Parathyroid adenoma (tissue), 2 donors: ENCODE results near the gene AP1S3.

ENCODE experiments used
- H2AFZ ChIP-seq: fragments of 300-600 bp; sonication (generic); one replicate; pipeline ENCODE4 v1.7.0; 2017; ENCODE audit warnings: antibody characterized with exemption, mild to moderate bottlenecking
- H3K27ac ChIP-seq: fragments of 300-600 bp; sonication (generic); one replicate; pipeline ENCODE4 v1.7.0; 2017
- H3K27me3 ChIP-seq: fragments of 300-600 bp; sonication (generic); one replicate; pipeline ENCODE4 v1.7.0; 2017; ENCODE audit warnings: low read length; ENCODE audit not compliant: control insufficient read depth, insufficient read depth
- H3K36me3 ChIP-seq: fragments of 300-600 bp; sonication (generic); one replicate; pipeline ENCODE4 v1.7.0; 2017; ENCODE audit warnings: low read length; ENCODE audit not compliant: control insufficient read depth, insufficient read depth
- H3K4me1 ChIP-seq: fragments of 300-600 bp; sonication (generic); one replicate; pipeline ENCODE4 v1.7.0; 2017; ENCODE audit warnings: control low read depth
- H3K4me2 ChIP-seq: fragments of 300-600 bp; sonication (generic); one replicate; pipeline ENCODE4 v1.7.0; 2017; ENCODE audit warnings: low read length
- H3K4me3 ChIP-seq: fragments of 300-600 bp; sonication (generic); one replicate; pipeline ENCODE4 v1.7.0; 2017; ENCODE audit warnings: low read depth, low read length
- H3K79me2 ChIP-seq: fragments of 300-600 bp; sonication (generic); one replicate; pipeline ENCODE4 v1.7.0; 2017; ENCODE audit warnings: control low read depth
- H3K9ac ChIP-seq: fragments of 300-600 bp; sonication (generic); one replicate; pipeline ENCODE4 v1.7.0; 2017; ENCODE audit warnings: mild to moderate bottlenecking
- H3K9me3 ChIP-seq: fragments of 300-600 bp; sonication (generic); one replicate; pipeline ENCODE4 v1.7.0; 2017; ENCODE audit warnings: low read length; ENCODE audit not compliant: control insufficient read depth
- TF ChIP-seq, protein P1 (sequence below): fragments of 300-600 bp; sonication (generic); IDR thresholded peaks from one replicate; pipeline ENCODE4 v1.7.0; 2017; ENCODE audit warnings: antibody characterized with exemption, mild to moderate bottlenecking
- donor health status: primary hyperparathyroidism.

The AP1S3 gene

DNA sequence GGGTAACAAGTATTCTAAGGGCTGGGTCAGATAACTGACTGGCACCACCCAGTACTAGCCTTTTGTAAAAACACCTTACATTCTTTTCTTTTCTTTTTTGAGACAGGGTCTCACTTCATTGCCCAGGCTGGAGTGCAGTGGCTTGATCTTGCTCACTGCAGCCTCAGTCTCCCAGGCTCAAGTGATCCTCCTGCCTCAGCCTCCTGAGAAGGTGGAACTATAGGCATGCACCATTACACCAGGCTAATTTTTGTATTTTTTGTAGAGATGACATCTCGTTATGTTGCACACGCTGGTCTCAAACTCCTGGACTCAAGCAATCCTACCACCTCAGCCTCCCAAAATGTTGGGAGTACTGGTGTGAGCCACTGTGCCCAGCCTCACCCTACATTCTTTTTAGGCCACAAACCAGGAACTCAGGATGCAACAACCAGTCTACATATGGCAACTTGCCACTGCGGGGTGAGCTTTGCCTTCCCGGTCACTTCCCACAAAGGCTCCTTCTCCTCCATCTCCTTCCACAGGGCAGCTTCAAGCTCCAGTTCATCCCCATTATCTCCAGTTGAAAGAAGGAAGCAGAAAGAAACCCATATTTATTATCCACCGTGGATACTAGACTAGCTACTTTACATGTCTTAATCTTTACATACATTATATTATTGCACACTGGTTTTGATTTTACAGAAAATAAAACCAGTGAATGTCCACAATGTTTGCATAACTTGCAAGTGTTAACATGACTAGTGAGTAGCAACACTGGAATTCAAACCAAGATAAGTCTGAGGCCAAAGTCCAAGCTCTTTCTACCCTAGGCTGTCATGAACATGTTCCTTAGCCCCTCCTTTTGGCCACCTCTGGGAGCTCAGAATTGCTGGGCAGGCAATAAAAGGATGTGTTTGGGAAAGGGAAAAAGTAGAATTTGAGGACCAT lies 23.7 kb upstream of the AP1S3 start:
- Histone ChIP-seq H3K9me3 (no peaks in the 10 kb centered on the region), H3K27me3 (no peaks in the 10 kb centered on the region), H3K79me2 (no peaks in the 10 kb centered on the region), H3K4me1 (no peaks in the 10 kb centered on the region), H3K36me3 (no peaks in the 10 kb centered on the region), H3K4me3 (no peak overlapping the region), H3K4me2 (no peak overlapping the region), H3K9ac (no peak overlapping the region), H3K27ac (no peak overlapping the region), H2AFZ (no peak overlapping the region)
- TF ChIP-seq, protein P1, sequence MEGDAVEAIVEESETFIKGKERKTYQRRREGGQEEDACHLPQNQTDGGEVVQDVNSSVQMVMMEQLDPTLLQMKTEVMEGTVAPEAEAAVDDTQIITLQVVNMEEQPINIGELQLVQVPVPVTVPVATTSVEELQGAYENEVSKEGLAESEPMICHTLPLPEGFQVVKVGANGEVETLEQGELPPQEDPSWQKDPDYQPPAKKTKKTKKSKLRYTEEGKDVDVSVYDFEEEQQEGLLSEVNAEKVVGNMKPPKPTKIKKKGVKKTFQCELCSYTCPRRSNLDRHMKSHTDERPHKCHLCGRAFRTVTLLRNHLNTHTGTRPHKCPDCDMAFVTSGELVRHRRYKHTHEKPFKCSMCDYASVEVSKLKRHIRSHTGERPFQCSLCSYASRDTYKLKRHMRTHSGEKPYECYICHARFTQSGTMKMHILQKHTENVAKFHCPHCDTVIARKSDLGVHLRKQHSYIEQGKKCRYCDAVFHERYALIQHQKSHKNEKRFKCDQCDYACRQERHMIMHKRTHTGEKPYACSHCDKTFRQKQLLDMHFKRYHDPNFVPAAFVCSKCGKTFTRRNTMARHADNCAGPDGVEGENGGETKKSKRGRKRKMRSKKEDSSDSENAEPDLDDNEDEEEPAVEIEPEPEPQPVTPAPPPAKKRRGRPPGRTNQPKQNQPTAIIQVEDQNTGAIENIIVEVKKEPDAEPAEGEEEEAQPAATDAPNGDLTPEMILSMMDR, result no peak

DNA sequence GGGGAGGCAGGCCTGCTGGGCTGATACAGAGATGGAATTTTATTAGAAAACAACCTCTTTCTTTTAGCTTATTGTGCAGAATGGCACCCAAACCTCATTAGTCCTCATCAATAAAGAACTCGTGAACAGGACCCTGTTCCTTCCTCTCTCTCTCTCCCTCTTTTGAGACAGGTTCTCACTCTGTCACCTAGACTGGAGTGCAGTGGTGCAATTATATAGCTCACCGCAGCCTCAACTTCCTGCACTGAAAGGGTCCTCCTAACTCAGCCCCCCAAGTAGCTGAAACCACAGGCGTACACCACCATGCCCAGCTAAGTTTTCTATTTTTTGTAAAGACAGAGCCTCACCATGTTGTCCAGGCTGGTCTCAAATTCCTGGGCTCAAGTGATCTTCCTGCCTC lies 21.7 kb upstream of the AP1S3 start:
- H3K27ac ChIP-seq, result no peak overlapping the region
- H3K36me3 ChIP-seq, result no peaks in the 10 kb centered on the region
- no peaks in the 10 kb centered on the region for H3K4me1 ChIP-seq
- no peaks in the 10 kb centered on the region for H3K79me2 ChIP-seq
- TF ChIP-seq, protein P1, result no peak
- no peaks in the 10 kb centered on the region for H3K9me3 ChIP-seq
- no peak overlapping the region for H2AFZ ChIP-seq
- H3K4me2 ChIP-seq, result no peak overlapping the region
- H3K9ac ChIP-seq, result no peak overlapping the region
- H3K4me3 ChIP-seq, result no peak overlapping the region
- no peaks in the 10 kb centered on the region for H3K27me3 ChIP-seq

- Histone ChIP-seq H3K9me3 (no peaks in the 10 kb centered on the region), H2AFZ (no peak overlapping the region), H3K27ac (no peak overlapping the region), H3K79me2 (no peaks in the 10 kb centered on the region), H3K27me3 (no peaks in the 10 kb centered on the region), H3K36me3 (no peaks in the 10 kb centered on the region), H3K9ac (no peak overlapping the region), H3K4me2 (no peak overlapping the region), H3K4me1 (no peaks in the 10 kb centered on the region), H3K4me3 (no peak overlapping the region)
- TF ChIP-seq, protein P1, result no peak
Observed at GRCh38 chr2:223856584-223856983, 19.2 kb upstream of the AP1S3 start.

DNA sequence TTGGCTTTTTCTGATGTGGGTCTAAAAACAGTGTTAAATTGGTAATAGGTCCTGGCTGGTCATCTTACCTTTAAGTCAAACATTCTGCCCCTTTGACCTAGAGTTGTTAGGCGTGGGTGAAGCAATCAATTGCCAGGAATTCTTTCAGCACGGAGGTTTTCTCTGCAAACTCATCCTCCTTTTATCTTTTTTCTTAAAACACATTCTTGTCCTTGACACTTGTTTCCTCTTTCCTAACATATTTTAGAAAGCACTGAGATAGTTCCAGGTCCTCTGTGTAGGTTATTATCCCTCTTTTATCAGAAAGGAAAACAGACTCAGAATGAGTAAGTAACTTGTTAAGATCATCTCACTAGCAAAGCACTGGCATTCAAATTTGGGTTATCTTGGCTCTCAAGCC lies 18.6 kb upstream of the AP1S3 start:
- no peak overlapping the region for H2AFZ ChIP-seq
- no peak overlapping the region for H3K4me2 ChIP-seq
- no peak overlapping the region for H3K27ac ChIP-seq
- no peak overlapping the region for H3K9ac ChIP-seq
- no peaks in the 10 kb centered on the region for H3K9me3 ChIP-seq
- H3K4me3 ChIP-seq, result no peak overlapping the region
- H3K27me3 ChIP-seq, result no peaks in the 10 kb centered on the region
- no peaks in the 10 kb centered on the region for H3K79me2 ChIP-seq
- no peaks in the 10 kb centered on the region for H3K36me3 ChIP-seq
- no peaks in the 10 kb centered on the region for H3K4me1 ChIP-seq
- TF ChIP-seq, protein P1, result no peak

- Histone ChIP-seq H3K4me3 (no peak overlapping the region), H3K9ac (no peak overlapping the region), H3K4me1 (no peaks in the 10 kb centered on the region)
Observed at GRCh38 chr2:223855426-223855825, 18.0 kb upstream of the AP1S3 start.

More at GRCh38 chr2:223855426-223855825, 18.0 kb upstream of the AP1S3 start:
- H3K9me3 ChIP-seq, result no peaks in the 10 kb centered on the region
- no peak overlapping the region for H3K27ac ChIP-seq
- no peak overlapping the region for H2AFZ ChIP-seq
- no peaks in the 10 kb centered on the region for H3K27me3 ChIP-seq
- TF ChIP-seq, protein P1, result no peak
- H3K36me3 ChIP-seq, result no peaks in the 10 kb centered on the region
- no peaks in the 10 kb centered on the region for H3K79me2 ChIP-seq
- H3K4me2 ChIP-seq, result no peak overlapping the region
